Muscle layer of duodenum (tissue), 2 donors: ENCODE data around the gene RFC4.
A peak's percentile ranks its signal among the peaks of the same experiment; 100 is the strongest.

Experiments
- H3K27ac ChIP-seq: one replicate; pipeline ENCODE4 v1.7.0; 2013; ENCODE audit warnings: mild to moderate bottlenecking, low read length
- H3K27me3 ChIP-seq: one replicate; pipeline ENCODE4 v1.7.0; 2013; ENCODE audit warnings: low read depth, mild to moderate bottlenecking, control low read depth, low read length
- H3K36me3 ChIP-seq, 2 donors: one replicate each; pipeline ENCODE4 v1.7.0; 2013; ENCODE audit warnings: low read length in 2 of 2, control low read depth in 1 of 2, mild to moderate bottlenecking in 1 of 2; ENCODE audit not compliant: insufficient read depth in 2 of 2, control insufficient read depth in 1 of 2
- H3K4me1 ChIP-seq, 2 donors: one replicate each; pipeline ENCODE4 v1.7.0; 2013; ENCODE audit warnings: low read length in 2 of 2, mild to moderate bottlenecking in 2 of 2, control low read depth in 1 of 2, moderate library complexity in 1 of 2; ENCODE audit not compliant: insufficient read depth in 2 of 2, control insufficient read depth in 1 of 2
- H3K4me3 ChIP-seq, 2 donors: one replicate each; pipeline ENCODE4 v1.7.0; 2013; ENCODE audit warnings: low read length in 2 of 2, low read depth in 1 of 2, mild to moderate bottlenecking in 1 of 2
- H3K9me3 ChIP-seq, 2 donors: one replicate each; pipeline ENCODE4 v1.7.0; 2013; ENCODE audit warnings: low read length in 2 of 2, control low read depth in 1 of 2, mild to moderate bottlenecking in 1 of 2; ENCODE audit not compliant: control insufficient read depth in 1 of 2
- donor health status: healthy.

The RFC4 gene

DNA sequence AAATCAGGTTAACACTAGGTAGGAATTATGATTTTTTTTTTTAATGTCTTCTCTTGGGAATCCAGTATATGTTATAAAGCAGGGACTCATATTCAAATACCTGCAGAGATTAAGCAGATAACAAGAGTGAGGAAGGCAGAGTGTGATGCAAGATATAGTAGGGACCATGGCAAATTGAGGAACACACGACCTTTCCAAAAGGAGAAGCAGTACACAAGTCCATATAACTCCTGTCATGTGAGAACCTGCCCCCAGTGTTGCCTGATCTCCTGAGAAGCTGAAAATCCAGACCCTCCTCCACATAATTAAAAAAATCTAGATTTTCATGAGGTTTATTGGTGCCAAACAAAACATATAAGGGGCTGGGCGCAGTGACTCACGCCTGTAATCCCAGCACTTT, 3.6 kb downstream of the RFC4 start:
- H3K27ac ChIP-seq = no peak overlapping the region
- H3K4me1 ChIP-seq = peaks cover 9 to 12% of the 10 kb centered on the region in 2 donors
- peaks cover 0 to 32% of the 10 kb centered on the region in 2 donors for H3K36me3 ChIP-seq
- H3K9me3 ChIP-seq = no peaks in the 10 kb centered on the region
- no peaks in the 10 kb centered on the region for H3K27me3 ChIP-seq
- H3K4me3 ChIP-seq = no peak overlapping the region

DNA sequence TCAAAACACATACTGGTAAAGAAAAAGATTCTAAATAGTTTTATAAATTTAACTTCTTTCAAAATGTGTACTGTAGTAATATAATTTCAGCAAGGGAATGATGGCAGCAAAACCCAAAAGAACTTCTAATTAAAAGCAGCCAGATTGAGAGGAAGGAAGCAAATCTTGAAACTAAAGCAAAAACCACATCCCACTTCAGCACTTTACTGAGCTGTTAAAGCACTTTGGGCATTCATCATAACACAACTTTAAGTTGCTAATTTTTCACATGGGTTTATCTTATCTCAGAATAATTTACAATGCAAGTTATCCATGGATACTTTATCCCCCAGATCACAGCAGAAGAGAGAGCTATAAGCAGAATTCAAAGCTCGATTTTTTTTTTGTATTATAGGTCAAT, 6.0 kb downstream of the RFC4 start:
- Histone ChIP-seq H3K4me1 (peaks cover under 1 to 4% of the 10 kb centered on the region in 2 donors), H3K4me3 (no peak overlapping the region), H3K36me3 (peaks cover 0 to 36% of the 10 kb centered on the region in 2 donors), H3K27me3 (no peaks in the 10 kb centered on the region), H3K9me3 (no peaks in the 10 kb centered on the region), H3K27ac (no peak overlapping the region)

DNA sequence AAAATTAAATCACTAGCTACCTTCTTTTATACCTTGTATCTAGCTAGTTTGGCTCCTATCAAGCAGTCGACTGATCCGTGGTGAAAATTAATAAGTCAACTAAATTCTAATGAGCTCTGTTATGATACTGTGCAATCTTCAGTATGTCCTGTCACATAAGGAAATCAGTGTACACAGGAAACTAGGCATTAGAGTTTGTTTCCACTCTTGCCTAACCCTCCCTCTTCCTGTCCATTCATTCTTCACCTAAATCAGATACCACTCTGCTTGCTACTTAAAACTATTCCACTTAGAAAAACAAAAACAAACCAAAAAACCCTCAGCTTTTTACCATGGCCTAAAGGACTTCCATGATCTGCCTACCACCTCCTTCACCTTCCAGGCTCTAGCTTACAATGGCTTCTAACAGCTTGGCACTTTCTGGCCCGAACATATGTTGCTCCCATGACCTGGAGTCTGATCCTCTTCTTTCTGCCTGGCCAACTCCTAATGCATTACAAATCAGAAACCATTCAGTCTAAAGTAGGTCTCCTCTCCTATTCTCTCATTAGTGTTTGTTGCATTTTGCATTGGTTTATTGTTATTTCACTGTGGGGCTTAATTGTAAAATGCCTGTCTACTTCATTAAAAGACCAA, 7.9 kb downstream of the RFC4 start:
- no peak overlapping the region for H3K4me3 ChIP-seq
- H3K4me1 ChIP-seq = no peaks in the 10 kb centered on the region
- H3K36me3 ChIP-seq = peaks cover 6 to 36% of the 10 kb centered on the region in 2 donors
- H3K27me3 ChIP-seq = no peaks in the 10 kb centered on the region
- no peaks in the 10 kb centered on the region for H3K9me3 ChIP-seq
- H3K27ac ChIP-seq = no peak overlapping the region

DNA sequence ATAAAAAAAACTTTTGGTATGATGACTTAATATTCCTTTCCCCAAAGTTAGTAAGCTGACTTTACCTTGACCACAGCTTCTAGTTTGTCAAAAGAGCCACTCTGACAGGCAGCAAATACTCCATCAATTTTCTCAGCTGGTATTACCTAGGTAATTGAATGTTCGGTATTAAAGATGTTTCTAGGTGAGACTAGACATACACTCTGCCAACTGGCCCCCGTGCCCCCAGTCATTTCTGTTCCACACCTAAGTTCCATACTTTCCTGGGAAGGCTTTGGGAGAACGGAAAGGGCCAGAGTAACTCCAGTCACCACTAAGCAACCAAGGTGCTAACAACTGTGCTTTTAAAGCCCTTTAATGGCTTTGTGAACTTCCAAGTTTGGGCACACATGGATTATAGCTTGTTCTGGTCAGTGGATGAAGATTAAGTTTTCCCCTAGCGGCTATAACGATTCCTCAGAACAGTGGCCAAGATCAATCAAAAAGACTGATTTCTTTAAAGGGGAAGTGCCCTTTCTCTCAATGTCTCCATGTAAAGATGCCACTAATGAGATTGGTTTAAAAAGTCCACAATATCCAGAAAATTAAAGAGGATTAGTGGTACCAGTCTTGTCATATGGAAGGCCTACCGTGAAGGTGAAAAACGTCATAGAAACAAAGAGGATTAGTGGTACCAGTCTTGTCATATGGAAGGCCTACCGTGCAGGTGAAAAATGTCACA, 15.9 kb downstream of the RFC4 start:
- Histone ChIP-seq H3K27me3 (no peaks in the 10 kb centered on the region), H3K9me3 (no peaks in the 10 kb centered on the region), H3K4me1 (peaks cover 23 to 37% of the 10 kb centered on the region in 2 donors), H3K36me3 (peaks cover 46 to 57% of the 10 kb centered on the region in 2 donors), H3K27ac (no peak overlapping the region), H3K4me3 (no peak overlapping the region)

DNA sequence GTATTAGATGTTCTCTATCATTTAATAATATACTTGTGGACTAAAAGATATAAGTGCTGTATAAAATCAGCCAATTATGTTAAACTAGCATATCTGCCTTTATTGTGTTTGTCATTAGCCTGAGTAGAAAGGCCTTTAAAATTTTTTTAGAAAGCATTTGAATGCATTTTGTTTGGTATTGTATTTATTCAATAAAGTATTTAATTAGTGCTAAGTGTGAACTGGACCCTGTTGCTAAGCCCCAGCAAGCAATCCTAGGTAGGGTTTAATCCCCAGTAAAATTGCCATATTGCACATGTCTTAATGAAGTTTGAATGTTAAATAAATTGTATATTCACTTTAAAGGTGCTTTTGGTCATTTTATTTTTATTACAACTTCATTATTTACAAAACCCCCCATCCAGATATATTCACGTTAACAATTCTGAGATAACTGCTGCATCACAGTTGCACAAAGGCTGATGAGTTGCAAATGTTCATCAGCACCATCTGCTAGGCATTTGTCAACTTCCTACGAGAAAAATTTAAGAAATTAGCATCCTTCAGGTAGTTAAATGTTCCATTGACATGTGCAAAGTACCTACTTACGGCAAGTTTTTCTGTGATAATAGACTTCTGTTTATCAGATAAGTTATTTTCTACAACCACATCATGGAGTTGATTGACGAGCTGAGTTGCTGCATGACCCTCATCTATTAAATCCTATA, 16.6 kb downstream of the RFC4 start:
- Histone ChIP-seq H3K36me3 (peaks cover 53 to 64% of the 10 kb centered on the region in 2 donors), H3K4me3 (no peak overlapping the region), H3K9me3 (no peaks in the 10 kb centered on the region), H3K27me3 (no peaks in the 10 kb centered on the region), H3K27ac (no peak overlapping the region), H3K4me1 (peaks cover 30 to 45% of the 10 kb centered on the region in 2 donors)

DNA sequence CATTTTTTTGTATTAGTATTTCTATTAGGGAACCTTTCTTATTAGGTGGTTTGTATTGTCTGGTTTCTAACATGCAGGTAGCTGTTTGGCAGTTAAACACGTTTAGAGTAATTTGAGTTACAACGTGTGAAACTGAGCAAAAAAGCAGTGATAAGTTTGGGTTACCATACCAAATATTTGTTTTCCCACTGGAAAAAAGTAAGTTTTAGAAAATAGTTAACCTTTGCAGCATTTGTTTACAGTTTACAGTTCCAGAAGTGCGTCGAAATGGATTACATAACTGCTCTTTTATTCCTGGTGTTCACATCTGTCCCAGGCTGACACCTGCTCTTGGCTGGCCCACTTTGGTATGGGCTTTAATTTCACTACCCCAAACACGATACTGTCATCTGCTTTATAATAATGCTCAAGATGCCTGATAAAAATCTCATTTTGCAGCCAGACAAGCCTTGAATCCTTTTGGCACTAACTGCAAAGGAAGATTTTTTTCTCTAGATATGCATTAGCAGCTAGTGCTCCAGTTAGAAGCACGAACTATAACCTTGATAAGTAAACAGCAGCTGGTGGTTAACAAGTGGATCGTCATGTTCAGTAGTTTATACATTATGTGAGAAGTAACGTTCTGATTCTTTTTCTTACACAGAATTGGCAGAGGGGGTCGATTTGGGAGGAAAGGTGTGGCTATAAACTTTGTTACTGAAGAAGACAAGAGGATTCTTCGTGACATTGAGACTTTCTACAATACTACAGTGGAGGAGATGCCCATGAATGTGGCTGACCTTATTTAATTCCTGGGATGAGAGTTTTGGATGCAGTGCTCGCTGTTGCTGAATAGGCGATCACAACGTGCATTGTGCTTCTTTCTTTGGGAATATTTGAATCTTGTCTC, 17.6 kb downstream of the RFC4 start:
- peaks cover 62 to 64% of the 10 kb centered on the region in 2 donors for H3K36me3 ChIP-seq
- H3K4me3 ChIP-seq = no peak overlapping the region
- H3K9me3 ChIP-seq = no peaks in the 10 kb centered on the region
- no peak overlapping the region for H3K27ac ChIP-seq
- H3K4me1 ChIP-seq = peaks cover 30 to 47% of the 10 kb centered on the region in 2 donors
- no peaks in the 10 kb centered on the region for H3K27me3 ChIP-seq

DNA sequence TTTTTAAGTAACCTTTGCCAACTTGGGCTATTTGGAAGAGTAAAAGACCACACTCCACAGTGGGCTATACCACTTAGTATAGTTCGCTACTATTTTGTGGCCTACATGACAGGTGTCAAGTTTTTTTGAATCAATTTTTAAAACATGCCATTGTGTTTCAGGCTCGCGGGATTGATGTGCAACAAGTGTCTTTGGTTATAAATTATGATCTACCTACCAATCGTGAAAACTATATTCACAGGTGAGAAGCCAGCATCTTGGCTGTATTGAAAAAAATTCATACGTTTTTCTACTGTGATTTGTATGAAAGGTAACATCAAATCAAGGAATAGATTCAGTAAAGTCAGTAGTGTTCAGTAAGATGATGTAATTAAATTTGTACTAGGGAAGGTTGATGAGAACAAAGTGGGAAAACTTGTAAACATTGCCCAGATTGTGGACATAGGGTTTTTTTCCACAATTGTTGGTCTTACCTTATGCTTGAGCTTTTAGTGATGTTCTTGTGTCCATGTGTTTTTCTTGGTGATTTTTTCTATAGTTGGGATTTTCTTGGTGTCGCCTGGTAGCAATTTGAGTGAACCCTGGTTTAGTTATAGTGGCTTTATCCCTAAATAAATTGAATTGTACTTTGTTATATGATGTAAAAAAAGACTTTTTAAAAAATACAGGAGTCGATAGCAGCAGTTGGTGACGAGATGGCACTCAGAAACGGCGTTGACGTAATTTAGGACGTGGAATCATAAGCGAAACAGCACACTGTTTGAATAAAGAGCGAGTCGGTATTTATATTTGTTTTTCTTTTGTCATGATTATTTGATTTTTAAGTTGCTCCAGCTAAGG, 18.4 kb downstream of the RFC4 start:
- Histone ChIP-seq H3K4me1 (peaks cover 30 to 47% of the 10 kb centered on the region in 2 donors), H3K27ac (no peak overlapping the region), H3K4me3 (peak overlapping the region in 1 of 2 donors; percentile 99), H3K27me3 (no peaks in the 10 kb centered on the region), H3K36me3 (peaks cover 64 to 68% of the 10 kb centered on the region in 2 donors), H3K9me3 (no peaks in the 10 kb centered on the region)

DNA sequence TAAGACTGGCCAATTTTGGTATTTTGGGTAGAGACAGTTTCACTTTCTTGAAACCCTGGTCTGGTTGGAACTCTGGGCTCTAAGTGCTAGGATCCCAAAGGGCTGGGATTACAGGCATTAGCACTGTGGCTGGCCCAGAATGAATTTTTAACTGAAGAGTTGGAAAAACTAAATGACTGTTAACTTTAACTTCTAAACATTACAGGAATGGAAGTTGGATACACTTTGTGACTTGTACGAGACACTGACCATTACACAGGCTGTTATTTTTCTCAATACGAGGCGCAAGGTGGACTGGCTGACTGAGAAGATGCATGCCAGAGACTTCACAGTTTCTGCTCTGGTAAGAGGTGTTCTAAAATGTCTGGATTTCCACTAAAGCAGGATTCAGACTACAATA, 19.4 kb downstream of the RFC4 start:
- Histone ChIP-seq H3K27ac (no peak overlapping the region), H3K4me1 (peaks cover 30 to 47% of the 10 kb centered on the region in 2 donors)

DNA sequence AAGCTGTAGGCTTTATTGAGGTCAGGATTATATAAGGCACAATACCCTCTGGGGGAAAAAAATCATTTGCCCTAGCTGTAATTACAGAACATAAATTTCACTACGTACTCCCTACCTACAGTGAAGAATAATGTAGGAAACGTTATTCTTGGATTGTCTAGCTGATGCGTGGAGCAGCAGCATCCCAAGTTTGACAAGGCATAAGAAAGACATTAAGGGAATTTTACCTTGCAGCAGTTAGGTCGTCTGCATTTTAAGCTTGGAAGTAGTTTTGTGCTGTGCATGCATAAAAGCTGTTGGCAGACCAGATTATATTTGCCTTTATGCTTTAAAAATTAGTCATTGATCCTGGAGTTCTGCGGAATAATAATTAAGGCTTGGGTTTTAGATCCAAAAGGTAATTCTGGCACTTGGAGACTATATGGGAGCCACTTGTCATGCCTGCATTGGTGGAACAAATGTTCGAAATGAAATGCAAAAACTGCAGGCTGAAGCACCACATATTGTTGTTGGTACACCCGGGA, 20.7 kb downstream of the RFC4 start:
- peaks cover 61 to 68% of the 10 kb centered on the region in 2 donors for H3K36me3 ChIP-seq
- H3K4me3 ChIP-seq = peak overlapping the region; percentile 99
- no peaks in the 10 kb centered on the region for H3K27me3 ChIP-seq
- H3K4me1 ChIP-seq = peaks cover 30 to 47% of the 10 kb centered on the region in 2 donors
- peak overlapping the region; percentile 100 for H3K27ac ChIP-seq
- no peaks in the 10 kb centered on the region for H3K9me3 ChIP-seq

More for the DNA sequence above, 19.4 kb downstream of the RFC4 start:
- H3K4me3 ChIP-seq = peak overlapping the region; percentile 99
- H3K9me3 ChIP-seq = no peaks in the 10 kb centered on the region
- no peaks in the 10 kb centered on the region for H3K27me3 ChIP-seq
- H3K36me3 ChIP-seq = peaks cover 64 to 68% of the 10 kb centered on the region in 2 donors
